ENCODE results near the gene TSSK1B. TPM values are rescaled to one million over a fixed set of nuclear protein-coding genes. Genes with fewer than 3 reads are reported as not detected.
"Not testable (repeated sequence)": the region's sequence is repeated elsewhere in the genome, so short reads cannot be mapped to it uniquely, and the experiment has no call there.

The TSSK1B gene, protein sequence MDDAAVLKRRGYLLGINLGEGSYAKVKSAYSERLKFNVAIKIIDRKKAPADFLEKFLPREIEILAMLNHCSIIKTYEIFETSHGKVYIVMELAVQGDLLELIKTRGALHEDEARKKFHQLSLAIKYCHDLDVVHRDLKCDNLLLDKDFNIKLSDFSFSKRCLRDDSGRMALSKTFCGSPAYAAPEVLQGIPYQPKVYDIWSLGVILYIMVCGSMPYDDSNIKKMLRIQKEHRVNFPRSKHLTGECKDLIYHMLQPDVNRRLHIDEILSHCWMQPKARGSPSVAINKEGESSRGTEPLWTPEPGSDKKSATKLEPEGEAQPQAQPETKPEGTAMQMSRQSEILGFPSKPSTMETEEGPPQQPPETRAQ
- not detected for polyA plus RNA-seq (2013, experiment 1 of 2; ENCODE audit: insufficient read length)
- not detected for polyA plus RNA-seq (2013, experiment 2 of 2; ENCODE audit: insufficient read length)

- DNase-seq = no peak
These were observed at the start of gene TSSK1B for GRCh38 chr5:113434889-113435288. Gene TSSK1B (minus strand): TSS chr5:113434989. CDS start chr5:113434839, 150 bp downstream.

DNA sequence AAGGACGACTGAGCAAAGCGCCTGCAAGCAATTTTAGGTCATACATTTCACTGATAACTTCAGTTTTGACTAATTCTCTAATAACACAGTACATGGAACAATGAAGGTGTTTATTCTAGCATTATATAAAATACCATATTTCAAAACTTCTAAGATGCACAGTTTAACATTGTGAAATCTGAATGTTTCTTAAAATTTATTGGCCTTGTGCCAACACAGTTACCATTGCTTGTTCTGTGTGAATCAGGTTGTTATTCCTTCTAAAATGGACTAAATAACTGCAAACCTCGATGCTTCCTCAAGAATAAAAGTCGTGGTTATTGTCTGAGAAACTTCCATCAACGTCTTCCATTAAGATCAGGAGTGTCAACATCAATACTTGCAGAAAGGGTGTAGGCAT, 45.5 kb upstream of the TSSK1B start:
- DNase-seq = no peak

GRCh38 chr5:113478691-113479090, 43.9 kb upstream of the TSSK1B start:
- no peak for DNase-seq

DNA sequence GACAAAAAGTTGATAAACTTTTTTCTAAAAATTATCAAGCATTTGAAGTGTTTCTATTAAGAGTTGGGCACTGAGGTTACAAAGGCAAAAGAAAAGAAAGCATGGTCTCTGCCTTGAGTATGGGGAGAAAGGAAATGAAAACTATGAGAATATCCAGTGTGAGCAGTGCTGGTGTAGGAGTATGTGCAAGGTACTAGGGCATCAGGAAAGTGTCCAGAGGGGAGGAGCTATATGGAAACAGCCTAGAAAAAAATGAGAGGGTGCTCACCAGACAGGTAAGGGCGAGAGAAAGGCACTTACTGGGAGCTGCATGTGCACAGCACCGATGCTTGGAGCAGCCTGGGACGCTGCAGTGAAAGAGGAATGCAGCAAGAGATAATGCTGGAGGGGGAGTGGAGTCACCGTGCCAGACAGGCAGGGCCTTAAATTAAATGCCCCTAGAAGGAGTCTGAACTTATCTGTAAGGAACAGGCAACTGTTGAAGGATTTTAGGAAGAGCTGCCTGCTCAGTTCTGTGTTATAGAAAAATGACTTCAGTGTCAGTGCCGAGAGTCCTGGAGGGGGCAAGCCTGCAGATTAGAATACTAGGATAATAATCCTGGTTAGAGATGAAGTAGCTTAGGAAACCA, 39.4 kb upstream of the TSSK1B start:
- no peak for DNase-seq

DNA sequence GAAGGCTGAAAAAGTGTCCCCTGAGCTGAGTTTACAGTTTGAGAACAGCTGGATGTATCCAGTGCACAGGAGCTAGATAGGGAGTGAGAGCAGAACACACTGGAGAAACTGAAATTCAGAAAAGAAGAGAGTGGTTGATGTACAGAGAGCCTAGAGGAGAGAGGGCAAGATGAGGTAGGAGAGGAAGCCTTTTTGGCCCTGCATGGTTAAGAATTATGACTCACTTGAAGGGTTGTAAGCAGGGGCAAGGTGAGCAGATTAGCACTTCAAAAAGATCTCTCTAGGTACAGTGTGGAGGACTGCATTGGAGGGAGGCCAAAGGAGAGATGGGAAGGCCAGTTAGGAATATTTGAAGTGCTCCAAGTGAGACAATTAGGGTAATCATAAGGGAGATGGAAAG, 28.2 kb upstream of the TSSK1B start:
- no peak for DNase-seq

DNA sequence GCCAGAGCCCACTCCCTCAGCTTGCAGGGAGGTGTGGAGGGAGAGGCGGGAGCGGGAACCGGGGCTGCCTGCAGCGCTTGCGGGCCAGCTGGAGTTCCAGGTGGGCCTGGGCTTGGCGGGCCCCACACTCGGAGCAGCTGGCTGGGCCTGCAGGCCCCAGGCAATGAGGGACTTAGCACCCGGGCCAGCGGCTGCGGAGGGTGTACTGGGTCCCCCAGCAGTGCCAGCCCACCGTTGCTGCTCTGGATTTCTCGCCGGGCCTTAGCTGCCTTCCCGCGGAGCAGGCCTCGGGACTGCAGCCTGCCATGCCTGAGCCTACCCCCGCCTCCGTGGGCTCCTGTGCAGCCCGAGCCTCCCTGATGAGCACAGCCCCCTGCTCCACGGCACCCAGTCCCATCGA, 22.3 kb upstream of the TSSK1B start:
- not testable (repeated sequence) for DNase-seq

DNA sequence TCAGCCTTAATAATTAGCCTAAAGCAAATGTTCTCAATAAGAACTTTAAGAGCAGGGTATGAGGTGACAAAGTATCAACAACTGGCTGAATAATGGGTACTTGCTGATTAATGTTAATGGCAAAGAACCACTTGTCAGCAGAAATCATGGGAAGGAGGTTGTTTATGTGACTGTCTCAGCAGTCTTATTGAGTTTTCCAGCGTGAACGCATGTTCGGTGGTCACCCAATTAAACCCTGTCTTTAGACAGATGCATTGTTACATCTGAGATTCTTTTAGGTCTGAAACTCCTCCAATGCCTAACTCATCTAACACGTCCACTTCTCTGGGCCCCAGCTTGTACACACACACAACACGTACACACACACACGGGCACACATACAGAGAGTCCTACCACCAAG, 18.2 kb upstream of the TSSK1B start:
- DNase-seq = no peak

- peak; percentile 3 for DNase-seq
These were observed 17.0 kb upstream of the TSSK1B start for GRCh38 chr5:113451797-113452196.

- DNase-seq = no peak
These were observed 16.1 kb upstream of the TSSK1B start for GRCh38 chr5:113450929-113451328.

GRCh38 chr5:113450462-113450861, 15.7 kb upstream of the TSSK1B start:
- DNase-seq = peak; percentile 5

DNA sequence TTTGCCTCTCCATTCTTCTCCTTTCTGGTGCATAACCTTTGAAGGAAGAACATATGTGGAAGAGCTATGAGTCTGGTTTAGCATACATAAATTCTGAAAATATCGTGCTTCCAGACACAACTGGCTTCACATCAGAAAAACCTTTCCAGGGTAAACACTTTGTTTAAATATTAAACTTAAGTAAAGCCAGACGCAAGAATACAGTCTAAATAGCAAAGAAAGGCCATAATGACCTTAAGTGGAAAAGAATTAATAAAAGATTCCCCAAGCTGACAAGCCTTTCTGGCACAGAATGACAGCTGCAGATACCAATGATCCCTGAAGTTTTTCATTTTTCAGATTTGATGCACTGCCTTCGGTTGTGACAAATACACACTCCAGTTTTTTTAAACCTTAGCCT, 13.5 kb upstream of the TSSK1B start:
- DNase-seq = no peak

DNA sequence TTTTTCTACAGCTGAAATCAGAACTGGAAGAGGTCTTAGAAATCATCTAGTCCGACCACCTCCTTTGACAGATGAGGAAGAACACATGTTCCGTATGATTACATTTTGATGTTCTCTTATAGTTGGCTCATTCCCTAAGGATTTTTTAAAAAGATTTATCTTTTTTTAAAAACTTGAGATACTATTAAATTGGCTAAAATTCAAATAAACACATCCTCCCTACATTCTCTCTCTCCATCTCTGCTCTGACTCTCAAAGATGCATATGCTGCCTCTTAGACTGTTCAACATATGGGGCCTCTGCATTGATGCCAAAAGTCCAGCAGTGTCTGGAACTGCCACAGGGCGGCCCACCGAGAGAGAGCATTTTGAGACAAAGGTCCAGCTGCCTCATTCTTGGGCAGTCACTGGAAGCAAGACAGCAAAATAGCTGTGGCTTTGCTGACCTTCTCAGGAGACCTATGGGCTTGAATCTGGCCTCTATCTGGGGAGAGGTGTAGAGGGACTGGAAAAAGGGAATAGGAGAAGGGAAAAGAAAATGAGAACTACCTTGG, 12.8 kb upstream of the TSSK1B start:
- peak; percentile 41 for DNase-seq

GRCh38 chr5:113446358-113446927, 11.7 kb upstream of the TSSK1B start:
- DNase-seq = no peak

GRCh38 chr5:113437111-113437510, 2.3 kb upstream of the TSSK1B start:
- no peak for DNase-seq

- no peak for DNase-seq
These were observed 786 bp upstream of the TSSK1B start for GRCh38 chr5:113435575-113435974.

DNA sequence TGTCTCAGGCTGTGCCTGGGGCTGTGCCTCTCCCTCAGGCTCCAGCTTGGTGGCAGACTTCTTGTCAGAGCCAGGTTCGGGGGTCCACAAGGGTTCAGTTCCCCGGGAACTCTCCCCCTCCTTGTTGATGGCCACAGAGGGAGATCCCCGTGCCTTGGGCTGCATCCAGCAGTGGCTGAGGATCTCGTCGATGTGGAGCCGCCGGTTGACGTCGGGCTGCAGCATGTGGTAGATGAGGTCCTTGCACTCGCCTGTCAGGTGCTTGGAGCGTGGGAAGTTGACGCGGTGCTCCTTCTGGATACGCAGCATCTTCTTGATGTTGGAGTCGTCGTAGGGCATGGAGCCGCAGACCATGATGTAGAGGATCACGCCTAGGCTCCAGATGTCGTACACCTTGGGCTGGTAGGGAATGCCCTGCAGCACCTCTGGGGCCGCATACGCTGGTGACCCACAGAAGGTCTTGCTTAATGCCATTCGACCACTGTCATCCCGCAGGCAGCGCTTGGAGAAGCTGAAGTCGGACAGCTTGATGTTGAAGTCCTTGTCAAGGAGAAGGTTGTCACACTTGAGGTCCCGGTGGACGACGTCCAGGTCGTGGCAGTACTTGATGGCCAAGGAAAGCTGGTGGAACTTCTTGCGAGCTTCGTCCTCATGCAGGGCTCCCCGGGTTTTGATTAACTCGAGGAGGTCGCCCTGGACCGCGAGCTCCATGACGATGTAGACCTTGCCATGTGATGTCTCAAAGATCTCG, 752 bp downstream of the TSSK1B start:
- DNase-seq = no peak

- no peak for DNase-seq
These were observed 1.7 kb downstream of the TSSK1B start for GRCh38 chr5:113433071-113433470.

- no peak for DNase-seq
These were observed 6.8 kb downstream of the TSSK1B start for GRCh38 chr5:113427871-113428574.

- DNase-seq = no peak
These were observed 8.9 kb downstream of the TSSK1B start for GRCh38 chr5:113425909-113426308.

DNA sequence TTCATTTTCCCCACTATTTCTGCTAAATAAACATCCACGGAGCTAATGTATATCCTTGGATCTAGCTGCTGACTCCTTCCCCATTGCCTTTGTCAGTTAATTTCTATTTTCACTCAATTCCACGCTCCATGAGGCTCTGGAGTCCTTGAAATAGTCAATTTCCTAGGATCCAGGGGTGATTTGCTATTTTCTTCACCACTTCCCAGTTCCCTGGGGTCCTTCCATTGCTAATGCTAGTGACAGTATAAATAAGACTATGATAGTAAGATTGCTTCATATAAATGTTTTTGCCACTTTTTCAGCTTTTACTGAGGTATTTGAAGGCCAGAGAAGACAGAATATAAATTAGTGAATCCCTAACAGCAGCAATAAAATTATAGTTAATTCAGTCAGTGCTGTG, 13.1 kb downstream of the TSSK1B start:
- DNase-seq = no peak

- no peak for DNase-seq
These were observed 29.3 kb downstream of the TSSK1B start for GRCh38 chr5:113405530-113405929.

DNA sequence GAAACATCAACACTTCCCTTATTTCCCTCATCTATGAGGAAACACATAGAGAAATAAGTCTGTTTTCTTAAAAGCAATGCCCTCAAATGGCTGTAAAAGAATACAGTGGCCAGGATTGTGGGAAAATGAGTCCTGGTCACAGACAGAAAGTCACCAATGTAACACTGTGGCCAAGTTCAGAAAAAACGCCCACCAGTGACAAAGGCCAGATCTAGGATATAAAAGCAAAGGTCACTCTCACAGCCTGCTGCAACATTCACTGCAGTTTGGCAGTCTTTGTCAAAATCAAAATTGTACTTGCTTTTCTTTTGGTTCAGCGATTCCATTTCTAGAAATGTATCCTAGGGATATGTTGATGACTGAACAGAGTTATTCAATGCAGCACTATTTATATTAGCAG, 30.5 kb downstream of the TSSK1B start:
- DNase-seq = no peak
